Measurements from ENCODE around the gene TSSK3.
A peak's percentile ranks its signal among the peaks of the same experiment; 100 is the strongest.

Gene TSSK3

DNA sequence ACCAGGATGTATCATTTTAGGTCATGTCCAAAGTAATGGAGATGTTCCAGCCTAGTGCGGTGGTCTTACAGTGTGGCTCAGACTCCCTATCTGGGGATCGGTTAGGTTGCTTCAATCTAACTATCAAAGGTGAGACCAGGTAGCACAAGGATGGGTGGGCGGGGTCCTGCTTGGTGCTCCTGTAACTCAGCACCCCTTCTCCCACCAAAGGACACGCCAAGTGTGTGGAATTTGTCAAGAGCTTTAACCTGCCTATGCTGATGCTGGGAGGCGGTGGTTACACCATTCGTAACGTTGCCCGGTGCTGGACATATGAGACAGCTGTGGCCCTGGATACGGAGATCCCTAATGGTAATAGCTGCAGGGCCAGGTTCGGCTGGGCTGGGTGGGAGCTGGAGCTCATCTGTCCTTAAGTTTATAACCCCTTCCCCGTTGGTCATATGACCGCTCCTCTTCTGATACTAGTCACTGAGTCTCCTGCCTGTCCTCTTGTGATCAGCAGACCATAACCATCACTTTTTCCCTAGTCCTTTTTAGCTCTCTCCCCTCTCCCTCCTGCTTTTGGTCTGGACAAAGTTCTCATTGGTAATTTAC lies 31.7 kb upstream of the TSSK3 start:
- no peak overlapping the region for H3K4me3 ChIP-seq (ENCODE audit: low read depth, low read length)
- TF ChIP-seq, protein P1, sequence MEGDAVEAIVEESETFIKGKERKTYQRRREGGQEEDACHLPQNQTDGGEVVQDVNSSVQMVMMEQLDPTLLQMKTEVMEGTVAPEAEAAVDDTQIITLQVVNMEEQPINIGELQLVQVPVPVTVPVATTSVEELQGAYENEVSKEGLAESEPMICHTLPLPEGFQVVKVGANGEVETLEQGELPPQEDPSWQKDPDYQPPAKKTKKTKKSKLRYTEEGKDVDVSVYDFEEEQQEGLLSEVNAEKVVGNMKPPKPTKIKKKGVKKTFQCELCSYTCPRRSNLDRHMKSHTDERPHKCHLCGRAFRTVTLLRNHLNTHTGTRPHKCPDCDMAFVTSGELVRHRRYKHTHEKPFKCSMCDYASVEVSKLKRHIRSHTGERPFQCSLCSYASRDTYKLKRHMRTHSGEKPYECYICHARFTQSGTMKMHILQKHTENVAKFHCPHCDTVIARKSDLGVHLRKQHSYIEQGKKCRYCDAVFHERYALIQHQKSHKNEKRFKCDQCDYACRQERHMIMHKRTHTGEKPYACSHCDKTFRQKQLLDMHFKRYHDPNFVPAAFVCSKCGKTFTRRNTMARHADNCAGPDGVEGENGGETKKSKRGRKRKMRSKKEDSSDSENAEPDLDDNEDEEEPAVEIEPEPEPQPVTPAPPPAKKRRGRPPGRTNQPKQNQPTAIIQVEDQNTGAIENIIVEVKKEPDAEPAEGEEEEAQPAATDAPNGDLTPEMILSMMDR (IDR thresholded peaks at IDR 0.05; ENCODE audit: borderline replicate concordance, insufficient read depth, low read depth, low read length), result no peak

DNA sequence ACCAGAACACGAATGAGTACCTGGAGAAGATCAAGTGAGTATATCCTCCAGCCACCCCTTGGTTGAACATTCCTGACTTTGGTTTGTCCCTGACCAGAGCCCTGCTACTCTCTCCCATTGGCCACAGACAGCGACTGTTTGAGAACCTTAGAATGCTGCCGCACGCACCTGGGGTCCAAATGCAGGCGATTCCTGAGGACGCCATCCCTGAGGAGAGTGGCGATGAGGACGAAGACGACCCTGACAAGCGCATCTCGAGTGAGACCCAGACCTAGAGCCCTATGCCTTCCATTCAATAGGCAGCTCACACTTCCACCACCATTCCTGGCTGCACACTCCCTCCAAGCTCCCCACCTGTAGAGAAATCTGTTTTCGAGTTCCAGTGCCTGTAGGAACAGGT lies 30.8 kb upstream of the TSSK3 start:
- TF ChIP-seq, protein P1 (IDR thresholded peaks at IDR 0.05; ENCODE audit: borderline replicate concordance, insufficient read depth, low read depth, low read length), result no peak
- H3K4me3 ChIP-seq (ENCODE audit: low read depth, low read length), result no peak overlapping the region

DNA sequence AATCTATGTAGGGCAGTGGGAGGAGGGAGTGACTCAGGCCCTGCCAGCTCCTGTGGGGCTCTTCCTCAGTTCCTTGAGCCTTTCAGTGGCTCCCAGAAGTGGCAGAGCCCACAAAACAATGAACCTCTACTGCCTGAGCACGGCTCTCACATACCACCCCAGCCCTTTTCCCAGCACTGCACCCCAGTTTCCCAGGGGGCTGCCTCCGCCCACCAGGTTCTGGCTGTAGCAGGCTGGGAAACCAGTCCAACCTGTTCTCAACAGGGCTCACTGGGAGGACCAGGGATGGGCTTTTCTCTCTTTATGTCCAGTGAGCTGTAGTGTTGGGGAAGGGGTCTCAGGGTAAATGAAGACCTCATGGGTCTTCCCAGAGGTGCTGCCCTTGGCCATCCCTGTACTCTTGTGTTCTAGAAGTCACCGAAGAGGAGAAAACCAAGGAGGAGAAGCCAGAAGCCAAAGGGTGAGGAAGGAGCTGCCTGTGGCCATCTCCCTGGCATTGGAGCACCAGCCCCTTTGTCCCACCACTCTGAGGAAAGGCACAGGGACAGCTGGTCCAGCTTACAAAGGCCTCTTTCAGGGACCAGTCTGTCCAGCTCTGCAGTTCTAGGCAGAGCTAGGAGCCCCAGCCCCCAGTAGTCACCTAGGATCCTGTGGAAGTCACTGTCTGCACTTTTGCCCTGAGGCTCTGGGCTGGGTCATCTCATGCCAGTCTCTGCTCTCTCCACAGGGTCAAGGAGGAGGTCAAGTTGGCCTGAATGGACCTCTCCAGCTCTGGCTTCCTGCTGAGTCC lies 29.9 kb upstream of the TSSK3 start:
- no peak overlapping the region for H3K4me3 ChIP-seq (ENCODE audit: low read depth, low read length)
- TF ChIP-seq, protein P1 (IDR thresholded peaks at IDR 0.05; ENCODE audit: borderline replicate concordance, insufficient read depth, low read depth, low read length), result no peak

DNA sequence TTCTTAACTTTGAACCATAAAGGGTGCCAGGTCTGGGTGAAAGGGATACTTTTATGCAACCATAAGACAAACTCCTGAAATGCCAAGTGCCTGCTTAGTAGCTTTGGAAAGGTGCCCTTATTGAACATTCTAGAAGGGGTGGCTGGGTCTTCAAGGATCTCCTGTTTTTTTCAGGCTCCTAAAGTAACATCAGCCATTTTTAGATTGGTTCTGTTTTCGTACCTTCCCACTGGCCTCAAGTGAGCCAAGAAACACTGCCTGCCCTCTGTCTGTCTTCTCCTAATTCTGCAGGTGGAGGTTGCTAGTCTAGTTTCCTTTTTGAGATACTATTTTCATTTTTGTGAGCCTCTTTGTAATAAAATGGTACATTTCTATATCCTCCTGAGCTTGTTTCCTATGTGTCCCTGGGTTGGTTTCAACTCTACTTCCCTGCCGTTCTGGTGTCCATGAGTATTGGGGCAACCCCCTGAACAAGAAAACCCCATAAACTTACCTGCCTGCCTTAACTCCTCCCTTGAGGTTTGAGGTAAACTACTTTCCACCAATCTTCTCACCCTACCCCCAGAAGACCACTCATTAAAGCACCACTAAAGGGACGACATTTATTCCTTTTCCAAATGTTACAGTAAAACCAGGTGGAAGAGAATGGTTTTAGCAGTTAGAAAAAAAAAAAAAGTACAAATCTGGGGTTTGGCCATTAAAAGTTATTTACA lies 28.9 kb upstream of the TSSK3 start:
- TF ChIP-seq, protein P1 (IDR thresholded peaks at IDR 0.05; ENCODE audit: borderline replicate concordance, insufficient read depth, low read depth, low read length), result no peak
- peak overlapping the region; percentile 89 for H3K4me3 ChIP-seq (ENCODE audit: low read depth, low read length)

DNA sequence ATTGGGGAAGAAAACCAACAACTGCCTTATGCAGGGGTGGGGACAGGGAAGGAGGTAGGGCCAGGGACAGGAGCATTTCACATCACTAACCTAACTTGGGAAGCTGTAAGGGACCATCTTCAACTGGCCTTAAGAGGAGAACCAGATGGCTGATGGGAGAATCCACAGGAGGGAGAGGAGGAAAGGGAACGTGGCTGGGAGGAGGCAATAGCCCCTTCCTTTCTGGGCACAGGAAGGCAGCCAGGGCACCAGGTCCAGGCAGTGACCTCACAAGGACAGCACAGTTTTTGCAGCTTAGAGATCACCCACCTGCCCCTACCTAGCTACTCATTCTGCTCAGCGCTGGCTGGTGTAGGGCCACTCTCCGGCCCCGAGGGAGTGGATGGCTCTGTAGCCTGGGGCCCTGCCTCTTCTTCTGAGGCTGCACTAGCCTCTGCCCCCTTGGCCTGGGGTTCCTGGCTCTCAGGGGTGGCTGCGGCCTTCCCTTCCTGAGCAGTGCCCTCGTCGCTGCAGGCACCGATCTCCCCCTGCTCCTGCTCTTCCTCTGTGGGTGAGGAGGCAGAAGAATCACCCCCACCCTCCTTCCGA lies 28.0 kb upstream of the TSSK3 start:
- peak overlapping the region; percentile 89 for H3K4me3 ChIP-seq (ENCODE audit: low read depth, low read length)
- TF ChIP-seq, protein P1 (IDR thresholded peaks at IDR 0.05; ENCODE audit: borderline replicate concordance, insufficient read depth, low read depth, low read length), result no peak

DNA sequence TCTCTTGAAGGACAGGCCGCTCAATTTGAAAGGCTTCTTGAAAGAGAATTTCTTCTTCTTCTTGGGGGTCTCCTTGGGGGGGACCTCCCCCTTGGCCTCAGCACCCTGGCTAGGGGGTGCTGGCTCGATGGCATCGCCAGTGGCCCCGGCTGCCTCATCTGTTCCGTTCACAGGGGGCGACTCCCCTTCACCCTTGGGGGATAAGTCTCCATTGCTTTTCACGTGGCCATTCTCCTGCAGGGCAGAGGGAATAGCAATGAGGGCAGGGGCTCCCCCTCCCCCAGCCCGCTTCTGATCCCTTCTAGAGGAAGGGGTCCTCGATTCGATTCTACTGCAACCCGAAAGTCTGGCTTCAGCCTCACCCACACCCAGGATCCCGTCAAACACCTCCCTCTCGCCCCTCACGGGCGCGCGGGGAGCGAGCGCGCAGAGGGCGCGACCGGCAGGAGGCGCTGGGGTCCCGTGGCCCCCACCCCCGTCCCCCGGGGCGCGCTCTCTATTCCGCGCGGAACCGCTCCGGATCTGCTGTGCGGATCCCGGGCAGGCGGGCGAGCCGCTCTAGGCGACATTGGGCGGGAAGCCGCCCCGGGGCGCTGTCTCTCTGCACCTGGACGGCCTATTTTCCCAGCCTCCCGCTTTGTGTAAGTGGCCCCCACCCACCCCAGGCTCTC lies 27.3 kb upstream of the TSSK3 start:
- TF ChIP-seq, protein P1 (IDR thresholded peaks at IDR 0.05; ENCODE audit: borderline replicate concordance, insufficient read depth, low read depth, low read length), result peak; percentile 90
- H3K4me3 ChIP-seq (ENCODE audit: low read depth, low read length), result peak overlapping the region; percentile 89
